ENCODE results near the gene PROC. TPM values are rescaled to one million over a fixed set of nuclear protein-coding genes. Genes with fewer than 3 reads are reported as not detected.
A peak's percentile ranks its signal among the peaks of the same experiment; 100 is the strongest.

Gene PROC
- total and polyA plus RNA-seq, 2 of the 8 experiments (the other 6 are each of a cell fraction or from before 2014, with no cell fraction given) = 1.5 to 1.6 TPM

- no peaks in the 10 kb centered on the region for H3K9me3 ChIP-seq (ENCODE audit: insufficient read depth in 2 of 2, low read depth in 1 of 2, low read length in 1 of 2)
- peak within 1 kb of the TSS; percentile 61 to 89 (median 78) for H3K9ac ChIP-seq (replicated peaks in 1 of 4; ENCODE audit: extremely low read depth in 1 of 4, low read depth in 3 of 4, low read length in 3 of 4)
- peak within 1 kb of the TSS; percentile 77; the same call in 1 of the 2 replicates for H3K27ac ChIP-seq (ENCODE audit: low read depth, low read length)
- H3K18ac ChIP-seq (ENCODE audit: extremely low read depth, low read length) = peak within 1 kb of the TSS; percentile 79; the same call in 1 of the 2 replicates
- peak within 1 kb of the TSS; percentile 72 for H3K4ac ChIP-seq (replicated peaks; ENCODE audit: insufficient read length, low read depth, low read length)
- 0 out of 2 replicates have a peak within 1 kb of the TSS, but pooled peaks have one; percentile 15 for H2BK20ac ChIP-seq (ENCODE audit: low read length)
- no peak within 1 kb of the TSS for H3K14ac ChIP-seq (ENCODE audit: insufficient read length)
- H4K5ac ChIP-seq (ENCODE audit: insufficient read length, low read depth, low read length) = peak within 1 kb of the TSS; percentile 69
- peak within 1 kb of the TSS; percentile 93 for H2AFZ ChIP-seq (ENCODE audit: low read length)
- peak within 1 kb of the TSS; percentile 84 for H2BK120ac ChIP-seq (replicated peaks; ENCODE audit: low read depth, low read length)
- H4K8ac ChIP-seq (ENCODE audit: extremely low read depth, insufficient read depth, low read length) = peak within 1 kb of the TSS; percentile 94
- H2AK5ac ChIP-seq (ENCODE audit: low read depth, low read length) = no peak within 1 kb of the TSS
- no peak within 1 kb of the TSS for H3K23ac ChIP-seq (ENCODE audit: insufficient read length)
- peaks cover 0 to 37% of the 10 kb centered on the region in 2 experiments; a peak in 2 of 4 replicates for H3K79me2 ChIP-seq (ENCODE audit: control insufficient read depth in 1 of 2, insufficient read depth in 2 of 2, low read length in 2 of 2)
- POLR2A ChIA-PET (ENCODE audit: partially characterized antibody) = interaction anchor here (1.1 to 2.1 kb wide), 2 partner anchors 9 to 11 kb away, joined by 3 to 12 read pairs; no protein-coding TSS in a partner anchor
- H3K79me1 ChIP-seq (ENCODE audit: low read depth, low read length) = peaks cover 4% of the 10 kb centered on the region; the same call in 1 of the 2 replicates
- no peak within 1 kb of the TSS for H2BK12ac ChIP-seq (ENCODE audit: low read depth, low read length)
- H4K20me1 ChIP-seq (replicated peaks in 1 of 2; ENCODE audit: control insufficient read depth in 1 of 2, insufficient read depth in 2 of 2, low read length in 2 of 2) = peaks cover 0 to 7% of the 10 kb centered on the region in 2 experiments
- peak within 1 kb of the TSS; percentile 69 to 92 (median 78) for H3K4me3 ChIP-seq (ENCODE audit: extremely low read depth in 1 of 4, insufficient read depth in 2 of 4, low read depth in 3 of 4, low read length in 4 of 4)
- peak within 1 kb of the TSS; percentile 69 for H3K56ac ChIP-seq (replicated peaks; ENCODE audit: insufficient read length, low read depth, low read length)
- H3K4me2 ChIP-seq (ENCODE audit: insufficient read depth in 1 of 2, low read depth in 2 of 2, low read length in 2 of 2) = peak within 1 kb of the TSS; percentile 85 to 91
- peak within 1 kb of the TSS; percentile 89 for H2BK5ac ChIP-seq (ENCODE audit: low read depth, low read length)
- DNase-seq (ENCODE audit: low read depth in 1 of 2, low spot score in 2 of 2) (peak in 1 of 2 experiments; percentile 93), FAIRE-seq (no peak)
- H2BK15ac ChIP-seq (ENCODE audit: low read length) = 0 out of 2 replicates have a peak within 1 kb of the TSS, but pooled peaks have one; percentile 36
- peaks cover 0 to 8% (median 3%) of the 10 kb centered on the region in 4 experiments; a peak in 3 of 7 replicates for H3K4me1 ChIP-seq (replicated peaks in 1 of 4; ENCODE audit: control insufficient read depth in 3 of 4, insufficient read depth in 4 of 4, low read length in 3 of 4)
- H3K36me3 ChIP-seq (ENCODE audit: control insufficient read depth in 2 of 4, insufficient read depth in 4 of 4, low read length in 3 of 4) = no peaks in the 10 kb centered on the region
- CTCF ChIA-PET (ENCODE audit: partially characterized antibody) = interaction anchor here (1.0 to 1.5 kb wide), 3 partner anchors 28 to 65 kb away, joined by 3 to 8 read pairs (median 5); no protein-coding TSS in a partner anchor
- WGBS, 2 experiments (ENCODE audit: extremely low coverage in 1 of 2, insufficient coverage in 1 of 2, insufficient read length in 1 of 2, insufficient replicate concordance in 2 of 2, low coverage in 1 of 2, low lambda C conversion rate in 2 of 2, missing lambda C conversion rate in 1 of 2) = 8% methylated on average over 28 of the region's 100 CpGs; no CpG with 5 or more reads in 1 of the 2 experiments
- H3K23me2 ChIP-seq (ENCODE audit: low read depth, low read length) = peaks cover 5% of the 10 kb centered on the region
- peak within 1 kb of the TSS; percentile 94 for H4K91ac ChIP-seq (replicated peaks; ENCODE audit: insufficient read length, low read length)
- H3K27me3 ChIP-seq (replicated peaks in 1 of 4; ENCODE audit: control insufficient read depth in 3 of 4, extremely low read depth in 1 of 4, insufficient read depth in 3 of 4, low read length in 3 of 4) = no peaks in the 10 kb centered on the region; a peak in 1 of 7 replicates
- TF ChIP-seq CREB1 (IDR thresholded peaks at IDR 0.05) (peak; percentile 95), KDM4A (IDR thresholded peaks at IDR 0.05; ENCODE audit: low read depth, low read length, severe bottlenecking) (peak; percentile 77), POLR2AphosphoS5 (IDR thresholded peaks at IDR 0.05; ENCODE audit: low read depth, low read length) (peak; percentile 85), MAX (IDR thresholded peaks at IDR 0.05) (no peak; the same call in 1 of the 2 replicates), RNF2 (IDR thresholded peaks at IDR 0.05; ENCODE audit: borderline replicate concordance, low read depth, low read length, missing control alignments, poor library complexity, severe bottlenecking) (no peak)
Observed at GRCh38 chr2:127387655-127388422, 30.4 kb upstream of the PROC start, which contains the start of gene MAP3K2. Gene MAP3K2, minus strand, starts transcription at chr2:127387975. Its CDS starts 44,846 bp downstream, at chr2:127343129.
